H9 (cell line): ENCODE data around the gene EML2. TPM values are rescaled to one million over a fixed set of nuclear protein-coding genes. Genes with fewer than 3 reads are reported as not detected.

Experiments
- DNase-seq: peaks from one replicate; pipeline ENCODE4 v3.0.0-alpha.2; 2017
- H2AFZ ChIP-seq: one replicate; pipeline ENCODE4 v1.6.1; 2013; ENCODE audit warnings: mild to moderate bottlenecking, low read length, control low read depth, moderate library complexity
- H2AK5ac ChIP-seq: 2 replicates; pipeline ENCODE4 v1.6.1; 2013; ENCODE audit warnings: low read length, control low read depth, mixed read lengths; ENCODE audit not compliant: insufficient read length
- H2BK120ac ChIP-seq: one replicate; pipeline ENCODE4 v1.6.1; 2013; ENCODE audit warnings: low read depth, mild to moderate bottlenecking, low read length, control low read depth, inconsistent platforms; ENCODE audit not compliant: poor library complexity, severe bottlenecking
- H2BK12ac ChIP-seq: 2 replicates; pipeline ENCODE4 v1.6.1; 2013; ENCODE audit warnings: low read length, control low read depth, mixed read lengths, low read depth; ENCODE audit not compliant: insufficient read length
- H2BK15ac ChIP-seq: 2 replicates; pipeline ENCODE4 v1.6.1; 2013; ENCODE audit warnings: low read depth, low read length, control low read depth
- H2BK20ac ChIP-seq: one replicate; pipeline ENCODE4 v1.6.1; 2013; ENCODE audit warnings: low read depth, mild to moderate bottlenecking, low read length, control low read depth, inconsistent platforms; ENCODE audit not compliant: poor library complexity, severe bottlenecking
- H2BK5ac ChIP-seq: 2 replicates; pipeline ENCODE4 v1.6.1; 2013; ENCODE audit warnings: low read length, control low read depth, mixed read lengths; ENCODE audit not compliant: insufficient read length
- H3K14ac ChIP-seq: 2 replicates; pipeline ENCODE4 v1.6.1; 2013; ENCODE audit warnings: low read length, control low read depth; ENCODE audit not compliant: insufficient read depth
- H3K18ac ChIP-seq: 2 replicates; pipeline ENCODE4 v1.6.1; 2013; ENCODE audit warnings: low read depth, mild to moderate bottlenecking, mixed read lengths, low read length, control low read depth; ENCODE audit not compliant: insufficient read length
- H3K23ac ChIP-seq: 2 replicates; pipeline ENCODE4 v1.6.1; 2013; ENCODE audit warnings: low read length, control low read depth, mixed read lengths, low read depth; ENCODE audit not compliant: insufficient read length
- H3K23me2 ChIP-seq: 2 replicates; pipeline ENCODE4 v1.6.1; 2013; ENCODE audit warnings: low read depth, mild to moderate bottlenecking, mixed read lengths, low read length, control low read depth; ENCODE audit not compliant: insufficient read length, poor library complexity, severe bottlenecking
- H3K27ac ChIP-seq: 2 replicates; pipeline ENCODE4 v1.5.1; 2013; ENCODE audit warnings: low read length, control low read depth, mixed read lengths, low read depth; ENCODE audit not compliant: insufficient read length
- H3K27me3 ChIP-seq: 2 replicates; pipeline ENCODE4 v1.6.1; 2013; ENCODE audit warnings: low read length, control low read depth, inconsistent platforms; ENCODE audit not compliant: insufficient read depth
- H3K4ac ChIP-seq: 2 replicates; pipeline ENCODE4 v1.6.1; 2013; ENCODE audit warnings: low read depth, mild to moderate bottlenecking, control low read depth, inconsistent platforms, low read length, moderate library complexity
- H3K4me1 ChIP-seq: 2 replicates; pipeline ENCODE4 v1.6.1; 2013; ENCODE audit warnings: low read length, control low read depth, inconsistent platforms; ENCODE audit not compliant: insufficient read depth
- H3K4me2 ChIP-seq: 2 replicates; pipeline ENCODE4 v1.6.1; 2013; ENCODE audit warnings: low read length, control low read depth, mixed read lengths; ENCODE audit not compliant: insufficient read length, insufficient read depth
- H3K56ac ChIP-seq: 2 replicates; pipeline ENCODE4 v1.6.1; 2013; ENCODE audit warnings: low read depth, mild to moderate bottlenecking, mixed read lengths, low read length, control low read depth; ENCODE audit not compliant: insufficient read length
- H3K79me1 ChIP-seq: 2 replicates; pipeline ENCODE4 v1.6.1; 2013; ENCODE audit warnings: low read depth, mild to moderate bottlenecking, moderate library complexity, low read length, control low read depth, inconsistent platforms; ENCODE audit not compliant: insufficient read depth, poor library complexity, severe bottlenecking
- H3K79me2 ChIP-seq: 2 replicates; pipeline ENCODE4 v1.6.1; 2013; ENCODE audit warnings: low read length, control low read depth, inconsistent platforms; ENCODE audit not compliant: insufficient read depth
- H3K9ac ChIP-seq: 2 replicates; pipeline ENCODE4 v1.6.1; 2013; ENCODE audit warnings: low read length, control low read depth, mixed read lengths; ENCODE audit not compliant: insufficient read length; ENCODE audit errors: extremely low read depth
- H3K9me3 ChIP-seq: one replicate; pipeline ENCODE4 v1.6.1; 2013; ENCODE audit warnings: low read depth, low read length, inconsistent platforms; ENCODE audit not compliant: control insufficient read depth
- H3T11ph ChIP-seq: one replicate; pipeline ENCODE4 v1.6.1; 2013; ENCODE audit warnings: mild to moderate bottlenecking, low read length, control low read depth, inconsistent platforms
- H4K20me1 ChIP-seq: one replicate; pipeline ENCODE4 v1.6.1; 2013; ENCODE audit not compliant: control insufficient read depth, insufficient read length, insufficient read depth
- H4K5ac ChIP-seq: 2 replicates; pipeline ENCODE4 v1.6.1; 2013; ENCODE audit warnings: low read depth, mild to moderate bottlenecking, mixed read lengths, low read length, control low read depth; ENCODE audit not compliant: insufficient read length
- H4K8ac ChIP-seq: replicated peaks from 2 replicates; pipeline ENCODE4 v1.6.1; 2013; ENCODE audit warnings: low read length, control low read depth, mixed read lengths, low read depth; ENCODE audit not compliant: insufficient read length
- H4K91ac ChIP-seq: 2 replicates; pipeline ENCODE4 v1.6.1; 2013; ENCODE audit warnings: low read depth, mild to moderate bottlenecking, moderate library complexity, mixed read lengths, low read length, control low read depth; ENCODE audit not compliant: insufficient read length
- H3K27ac Mint-ChIP-seq, 3 experiments: 2 replicates in 2 of 3; 3 replicates in 1 of 3; pipeline ENCODE4 v1.8.0; 2020 to 2021; ENCODE audit warnings: mixed read lengths in 3 of 3, mild to moderate bottlenecking in 1 of 3, moderate library complexity in 1 of 3
- H3K27me3 Mint-ChIP-seq: 2 replicates; pipeline ENCODE4 v1.8.0; 2021; ENCODE audit warnings: low read depth, mild to moderate bottlenecking, moderate library complexity, mixed read lengths
- H3K36me3 Mint-ChIP-seq, 3 experiments: 2 replicates in 2 of 3; 3 replicates in 1 of 3; pipeline ENCODE4 v1.8.0; 2020 to 2021; ENCODE audit warnings: low read depth in 3 of 3, mixed read lengths in 3 of 3; ENCODE audit not compliant: insufficient read depth in 1 of 3
- H3K4me1 Mint-ChIP-seq, 2 experiments: 2 replicates each; pipeline ENCODE4 v1.8.0; 2020; ENCODE audit warnings: mixed read lengths in 2 of 2
- H3K4me3 Mint-ChIP-seq, 2 experiments: 2 replicates in 1 of 2; 3 replicates in 1 of 2; pipeline ENCODE4 v1.8.0; 2020 to 2021; ENCODE audit warnings: mild to moderate bottlenecking in 2 of 2, mixed read lengths in 2 of 2, moderate library complexity in 1 of 2
- H3K9me3 Mint-ChIP-seq, 2 experiments: 2 replicates in 1 of 2; 3 replicates in 1 of 2; pipeline ENCODE4 v1.8.0; 2020; ENCODE audit warnings: mild to moderate bottlenecking in 2 of 2, mixed read lengths in 2 of 2, moderate library complexity in 1 of 2
- CTCF ChIP-seq: fragments of 200-600 bp; sonication (generic); conservative IDR thresholded peaks from 3 replicates; pipeline ENCODE4 v1.8.0; 2021; ENCODE audit warnings: antibody characterized with exemption, mild to moderate bottlenecking
- WGBS: extraction: QIAGEN DNeasy Blood & Tissue Kit; methylation state at CpG from one replicate; pipeline ENCODE4 v1.1.7; 2013; ENCODE audit warnings: missing lambda C conversion rate, low lambda C conversion rate, mixed read lengths; ENCODE audit not compliant: insufficient read length; ENCODE audit errors: extremely low coverage; 5-methylcytosine and 5-hydroxymethylcytosine counted together
- long read RNA-seq: library from polyadenylated mRNA; unstranded; transcript quantifications from one replicate; pipeline ENCODE4 v2.0.0, GENCODE V29; 2020
- total RNA-seq: library from RNA; stranded (reverse); gene quantifications from 2 replicates; pipeline ENCODE4 v1.2.1, GENCODE V29; 2021

EML2 gene
- 19.1 and 22.6 TPM in 2 replicates for total RNA-seq
- long read RNA-seq, partial matches to known transcripts: 0 of 5 reads
- long read RNA-seq, other reads (novel, unspliced or antisense): 2 of 5 reads

- peak; percentile 95 for DNase-seq
- Histone ChIP-seq H3K23ac (no peak within 1 kb of the TSS), H2AK5ac (no peak within 1 kb of the TSS), H2BK120ac (no peak within 1 kb of the TSS), H2BK20ac (no peak within 1 kb of the TSS), H3K27me3 (no peaks in the 10 kb centered on the region), H3K4ac (no peak within 1 kb of the TSS), H4K8ac (no peak within 1 kb of the TSS), H2AFZ (no peak within 1 kb of the TSS), H3K23me2 (peaks cover 18% of the 10 kb centered on the region), H3K4me1 (peaks cover 3% of the 10 kb centered on the region; the same call in 1 of the 2 replicates), H3K79me1 (no peaks in the 10 kb centered on the region), H4K5ac (no peak within 1 kb of the TSS), H3K9ac (no peak within 1 kb of the TSS), H3K9me3 (no peaks in the 10 kb centered on the region), H3T11ph (no peak within 1 kb of the TSS), H2BK5ac (no peak within 1 kb of the TSS), H2BK15ac (no peak within 1 kb of the TSS), H4K91ac (no peak within 1 kb of the TSS), H4K20me1 (no peaks in the 10 kb centered on the region), H2BK12ac (no peak within 1 kb of the TSS), H3K27ac (no peak within 1 kb of the TSS), H3K18ac (no peak within 1 kb of the TSS), H3K56ac (no peak within 1 kb of the TSS), H3K14ac (no peak within 1 kb of the TSS), H3K4me2 (peak within 1 kb of the TSS; percentile 55), H3K79me2 (no peaks in the 10 kb centered on the region)
- WGBS: no CpG with 5 or more reads among the region's 52 CpGs
- Mint-ChIP-seq H3K27me3 (peaks cover 2% of the 10 kb centered on the region), H3K27ac (peak within 1 kb of the TSS; percentile 23 to 68 (median 48); a peak in 5 of 7 replicates), H3K4me1 (peaks cover 28 to 36% of the 10 kb centered on the region in 2 experiments), H3K36me3 (no peaks in the 10 kb centered on the region; a peak in 1 of 7 replicates), H3K4me3 (peak within 1 kb of the TSS; percentile 75 to 87), H3K9me3 (no peaks in the 10 kb centered on the region)
- peak; percentile 47 for TF ChIP-seq CTCF
These were observed at the start of gene EML2 for GRCh38 chr19:45638930-45639729. EML2 (minus strand) TSS chr19:45639397; CDS start chr19:45639376, 21 bp downstream.
